UCSD-AML1 (cell line): Measurements from ENCODE around the gene PLEKHA8.
A peak's percentile ranks its signal among the peaks of the same experiment; 100 is the strongest.

Experiments
- DNase-seq: peaks from one replicate; lab custom pipeline; 2025; ENCODE audit not compliant: unreplicated experiment; lab: John Stamatoyannopoulos, UW

The PLEKHA8 gene

DNA sequence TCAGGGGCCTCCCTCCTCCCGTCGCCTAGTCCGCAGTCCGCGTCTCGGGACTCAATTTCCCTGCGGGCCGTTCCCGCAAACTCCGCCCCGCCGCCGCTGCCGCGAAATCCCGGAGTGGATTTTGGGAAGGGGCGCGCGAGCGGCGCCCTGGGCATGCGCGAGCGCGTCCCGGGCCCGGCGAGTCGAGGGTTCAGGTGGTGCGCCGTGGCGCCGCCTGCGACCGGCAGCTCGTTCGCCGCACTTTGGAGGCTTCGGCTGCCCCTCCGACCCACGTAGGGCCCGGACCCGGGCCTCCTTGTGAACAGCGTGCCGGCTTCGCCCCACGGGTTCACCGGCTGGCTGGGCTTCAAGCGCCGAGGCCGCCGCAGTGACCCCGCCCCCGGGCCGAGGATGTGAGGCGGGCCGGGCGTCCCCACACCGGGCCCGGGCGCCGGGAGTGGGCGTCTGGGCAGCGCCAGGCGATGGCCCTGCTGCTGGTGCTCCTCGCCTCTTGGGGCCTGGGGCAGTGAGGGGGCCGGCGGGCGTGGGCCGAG lies at the start of gene PLEKHA8:
TSS of gene PLEKHA8 (plus strand) at position 197 of the 533 bp plus-strand sequence. CDS start 351 bp downstream, outside the sequence.
- peak; percentile 81 for DNase-seq

DNA sequence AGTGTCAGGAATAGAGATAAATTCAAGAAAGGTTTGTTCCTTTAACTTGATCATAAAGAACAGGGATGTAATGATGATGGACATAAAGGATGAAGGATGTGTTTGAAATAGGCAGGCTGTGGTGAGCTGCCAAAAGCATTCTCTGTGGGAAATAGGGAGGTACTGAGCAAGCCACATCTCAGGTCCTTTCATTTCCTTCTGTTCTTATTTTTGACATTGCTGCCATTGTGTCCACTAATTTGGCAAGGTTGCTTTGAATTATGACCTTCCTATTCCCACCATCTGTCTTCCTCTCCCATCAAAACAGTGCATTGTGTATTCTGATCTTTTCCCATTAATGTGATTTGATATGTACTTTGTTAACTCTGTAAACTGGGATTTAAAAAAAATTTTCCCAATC lies 48.1 kb upstream of the PLEKHA8 start:
- DNase-seq: no peak

- no peak for DNase-seq
These were observed 41.1 kb upstream of the PLEKHA8 start for GRCh38 chr7:29987083-29987482.

DNA sequence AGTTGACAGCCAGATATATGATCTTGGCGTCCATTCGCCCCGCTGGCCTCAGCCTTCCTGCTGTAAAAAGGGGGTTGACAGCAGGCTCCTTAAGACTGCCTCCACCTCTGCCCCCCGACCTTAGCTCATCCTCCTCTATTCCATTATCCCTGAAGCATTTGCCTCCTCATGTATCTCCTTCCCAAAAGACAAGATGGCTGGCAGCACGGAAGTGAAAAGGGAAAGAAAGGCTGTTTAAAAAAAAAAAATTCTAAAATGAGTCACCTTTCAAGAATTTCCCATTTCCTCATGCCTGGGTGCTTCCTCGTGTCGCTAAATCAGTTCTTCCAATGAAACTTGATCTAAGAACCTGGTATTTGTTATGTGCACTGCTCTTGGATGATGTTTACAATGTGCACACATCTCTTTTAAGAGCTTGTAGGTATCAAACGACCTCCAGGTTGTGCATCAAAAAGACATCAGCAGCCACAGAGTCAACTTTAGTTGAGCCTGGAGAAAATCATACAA lies 40.3 kb upstream of the PLEKHA8 start:
- DNase-seq: no peak

GRCh38 chr7:29988424-29989256 lies 39.6 kb upstream of the PLEKHA8 start:
- DNase-seq: no peak

GRCh38 chr7:29989257-29989995 lies 38.8 kb upstream of the PLEKHA8 start, which contains the start of gene SCRN1:
Gene SCRN1, minus strand, starts transcription at chr7:29989801. Its CDS starts 20,734 bp downstream, at chr7:29969067.
- no peak for DNase-seq

DNA sequence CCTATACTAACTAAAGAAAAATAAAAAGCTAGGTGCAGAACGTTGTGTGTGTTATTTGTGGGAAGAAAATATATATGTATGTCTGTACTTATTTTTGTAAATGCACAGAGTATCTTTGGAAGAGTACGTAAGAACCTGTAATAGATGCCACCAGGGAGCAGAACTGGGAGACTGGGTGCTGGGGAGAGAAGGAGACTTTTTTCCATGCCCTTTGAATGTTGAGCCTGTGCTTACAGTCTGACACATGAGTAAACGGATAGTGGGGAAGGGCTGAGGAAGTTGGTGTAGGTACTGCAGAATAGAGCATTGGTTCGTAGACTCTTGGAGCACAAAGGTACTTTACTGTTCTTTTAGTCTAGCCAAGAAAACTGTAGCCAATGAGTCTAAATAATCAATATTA lies 37.3 kb upstream of the PLEKHA8 start:
- no peak for DNase-seq

GRCh38 chr7:29991937-29992336 lies 36.3 kb upstream of the PLEKHA8 start:
- no peak for DNase-seq

GRCh38 chr7:29993140-29993539 lies 35.1 kb upstream of the PLEKHA8 start:
- no peak for DNase-seq

DNA sequence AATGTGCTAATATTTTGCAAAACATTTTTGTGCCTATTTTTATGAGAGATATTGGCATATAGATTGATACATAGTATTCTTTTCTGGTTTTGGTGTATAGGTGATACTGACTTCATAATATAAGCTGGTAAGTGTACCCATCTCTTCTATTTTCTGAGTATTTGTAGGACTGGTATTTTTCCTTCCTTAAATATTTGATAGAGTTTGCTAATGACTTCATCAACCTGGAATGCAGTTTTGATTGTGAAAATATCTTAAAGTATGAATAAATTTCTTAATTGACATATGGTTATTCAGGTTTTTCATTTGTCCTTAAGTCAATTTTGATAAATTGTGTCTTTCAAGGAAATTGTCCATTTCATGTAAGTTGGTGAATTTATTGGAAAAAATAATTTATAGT lies 32.6 kb upstream of the PLEKHA8 start:
- DNase-seq: no peak

- no peak for DNase-seq
These were observed 31.9 kb upstream of the PLEKHA8 start for GRCh38 chr7:29996321-29996720.

DNA sequence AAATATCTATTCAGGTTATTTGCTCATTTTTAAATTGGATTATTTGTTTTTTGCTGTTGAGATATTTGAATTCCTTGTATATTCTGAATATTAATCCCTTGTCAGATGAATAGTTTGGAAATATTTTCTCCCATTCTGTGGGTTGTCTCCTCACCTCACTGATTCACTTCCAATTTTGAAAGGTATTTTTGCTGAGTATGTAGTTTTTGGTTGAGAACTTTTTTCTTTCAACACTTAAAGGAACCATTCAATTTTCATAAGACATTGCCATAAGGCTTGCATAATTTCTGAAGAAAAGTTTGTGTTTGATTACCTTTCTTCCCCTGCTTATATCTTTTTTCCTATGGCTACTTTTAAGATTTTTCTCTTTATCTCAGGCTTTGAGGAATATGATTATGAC lies 29.7 kb upstream of the PLEKHA8 start:
- DNase-seq: no peak

DNA sequence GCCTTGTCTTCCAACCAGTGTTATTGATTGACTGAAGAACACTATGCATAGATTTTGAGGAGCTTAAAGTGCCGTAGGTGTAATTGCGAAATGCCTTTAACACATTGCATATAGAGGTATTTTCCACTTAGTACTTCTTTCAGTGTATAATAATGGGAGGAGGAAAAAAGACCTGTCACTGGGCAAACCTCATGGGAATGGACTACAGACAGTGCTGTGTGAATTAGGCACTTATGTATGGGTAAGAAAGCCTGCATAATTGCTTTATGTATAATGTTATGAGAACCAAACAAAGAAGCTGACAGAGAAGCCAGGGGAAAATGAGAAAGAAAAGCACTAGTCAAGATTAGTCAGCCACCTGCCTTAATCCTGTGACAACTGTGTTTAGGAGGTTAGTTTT lies 26.2 kb upstream of the PLEKHA8 start:
- DNase-seq: no peak

DNA sequence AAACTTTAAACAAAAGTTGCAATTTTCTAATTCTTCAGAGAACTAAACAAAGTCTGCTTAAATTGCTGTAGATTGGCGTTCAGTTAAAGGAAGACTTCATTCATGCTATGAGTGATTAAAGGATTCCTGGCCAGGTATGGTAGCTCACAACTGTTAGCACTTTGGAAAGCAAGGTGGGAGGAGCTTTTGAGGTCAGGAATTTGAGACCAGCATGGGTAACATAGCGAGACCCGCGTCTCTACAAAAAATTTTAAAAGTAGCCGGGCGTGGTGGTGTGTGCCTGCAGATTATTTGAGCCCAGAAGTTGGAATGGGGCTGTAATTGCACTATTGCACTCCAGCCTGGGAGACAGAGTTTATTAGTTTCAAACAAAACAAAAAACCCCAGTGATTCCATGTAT lies 25.1 kb upstream of the PLEKHA8 start:
- DNase-seq: no peak

- no peak for DNase-seq
These were observed 22.7 kb upstream of the PLEKHA8 start for GRCh38 chr7:30005464-30005863.

DNA sequence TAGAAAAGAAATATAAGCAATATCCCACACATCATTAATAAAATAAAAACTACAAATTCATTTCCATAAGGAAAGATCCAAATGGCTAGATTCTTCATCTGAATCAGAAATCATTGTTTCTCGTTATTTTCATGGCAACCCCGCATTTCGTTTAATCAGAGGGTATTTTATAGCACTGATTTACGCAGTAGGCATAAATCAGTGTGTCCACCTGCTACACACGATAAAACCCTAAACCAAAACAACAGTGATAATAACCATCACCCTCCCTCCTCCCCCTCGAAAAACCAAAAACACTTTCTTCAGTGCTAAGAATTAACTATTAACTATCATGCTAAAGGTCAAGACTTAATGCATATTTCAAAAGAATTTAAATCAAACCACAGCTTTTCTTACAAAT lies 18.2 kb upstream of the PLEKHA8 start:
- no peak for DNase-seq

DNA sequence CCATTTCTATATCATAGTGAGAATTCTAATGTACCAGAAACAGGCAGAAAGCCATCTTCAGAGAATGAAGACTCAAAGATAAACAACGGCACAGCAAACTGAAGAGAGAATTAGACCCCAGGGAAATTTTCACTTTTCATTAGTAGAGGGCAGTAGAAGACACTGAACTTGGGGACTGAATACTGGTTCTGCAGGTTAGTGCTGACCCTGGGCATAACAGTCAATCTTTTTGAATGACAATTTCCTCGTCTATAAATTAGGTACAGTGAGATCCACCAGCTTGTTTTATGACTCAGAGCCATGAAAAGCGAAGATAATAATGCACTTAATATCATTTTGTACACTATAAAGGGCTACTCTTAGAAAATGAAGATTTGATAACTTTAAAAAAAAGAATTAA lies 15.5 kb upstream of the PLEKHA8 start:
- DNase-seq: no peak

DNA sequence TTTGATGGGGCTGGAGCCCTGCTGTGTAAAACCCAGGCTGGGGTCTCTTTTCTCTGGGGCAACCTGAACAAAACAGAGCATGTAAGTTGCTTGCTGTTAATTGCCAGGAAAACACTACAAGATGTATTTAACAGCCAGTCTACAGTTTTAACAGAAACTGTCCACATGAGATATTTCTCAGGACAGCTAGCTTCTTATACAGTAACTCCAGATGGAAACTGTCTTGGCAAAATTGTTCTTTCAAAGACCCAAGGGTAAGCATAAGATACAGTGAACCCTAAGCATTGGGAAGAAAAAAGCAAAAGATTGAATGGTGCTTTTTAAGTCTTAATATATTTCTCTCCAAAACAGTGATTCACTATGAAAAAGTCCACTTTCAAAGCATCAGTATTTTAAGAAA lies 9.8 kb upstream of the PLEKHA8 start:
- DNase-seq: no peak

DNA sequence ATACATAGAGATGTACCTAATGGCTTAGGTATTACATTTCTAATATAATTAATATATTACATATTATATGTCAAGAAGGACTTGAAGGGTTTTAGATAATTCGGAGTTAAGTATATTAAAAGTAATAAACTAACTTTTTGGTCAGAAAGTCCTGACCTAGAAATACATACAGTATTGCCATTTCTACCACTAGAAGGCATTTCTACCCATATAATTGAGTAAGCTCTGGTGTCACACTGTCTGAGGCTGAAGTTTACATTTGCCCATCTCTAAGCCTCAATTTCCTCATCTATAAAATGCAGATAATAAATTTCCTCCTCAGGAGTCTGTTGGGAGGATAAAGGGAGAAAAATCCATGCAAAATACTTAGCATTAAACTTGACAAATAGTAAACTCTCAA lies 8.8 kb upstream of the PLEKHA8 start:
- DNase-seq: no peak

DNA sequence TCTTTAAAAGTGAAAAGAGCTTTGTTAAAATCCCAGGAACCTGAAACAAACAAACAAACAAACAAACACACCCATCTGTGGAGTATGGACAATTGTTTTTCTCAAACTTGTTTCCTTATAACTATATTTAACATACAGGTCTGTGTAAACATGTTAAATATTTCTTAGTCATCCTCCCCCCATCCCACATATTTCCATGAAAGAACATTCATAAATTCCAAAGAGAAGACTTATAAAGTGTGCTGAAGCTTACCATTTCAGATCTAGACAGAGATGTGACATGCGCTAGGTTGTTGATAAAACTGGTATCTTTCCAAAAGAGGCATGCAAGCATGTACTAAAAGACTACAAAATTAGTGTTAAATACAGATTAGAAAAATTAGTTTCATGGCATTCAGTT lies 8.3 kb upstream of the PLEKHA8 start:
- DNase-seq: no peak

- DNase-seq: no peak
These were observed 7.7 kb upstream of the PLEKHA8 start for GRCh38 chr7:30020535-30020934.

DNA sequence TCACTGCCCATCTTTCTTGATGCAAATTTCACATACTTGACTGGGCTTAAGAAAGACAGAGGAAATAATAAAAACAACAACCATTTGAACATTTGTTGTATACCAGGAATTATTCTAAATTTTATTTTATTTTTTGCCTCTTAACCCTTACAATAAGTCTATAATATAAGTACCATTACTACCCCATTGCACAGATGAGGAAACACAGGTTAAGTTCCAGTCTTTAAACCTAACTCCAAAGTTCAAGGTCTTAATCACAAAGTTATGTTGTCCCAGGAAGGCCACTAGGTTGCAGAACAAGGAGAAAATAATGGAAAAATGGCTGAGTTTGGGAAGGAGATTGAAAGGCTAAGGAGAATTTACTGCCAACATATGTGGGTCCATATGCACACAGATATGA lies 5.2 kb upstream of the PLEKHA8 start:
- DNase-seq: no peak
